Uterus (tissue), 4 donors: ENCODE measurements around the gene SAMD4A. TPM values are rescaled to one million over a fixed set of nuclear protein-coding genes. Genes with fewer than 3 reads are reported as not detected.

Source experiments
- DNase-seq, 2 donors: peaks; one replicate each; pipeline ENCODE4 v3.0.0-alpha.2; 2019 to 2020
- H3K27ac ChIP-seq, 2 donors: fragments of 200-600 bp; sonication (generic); 1 replicate in 1 of 2; 2 replicates in 1 of 2; pipeline ENCODE4 v1.5.1; 2016 to 2018
- H3K27me3 ChIP-seq, 2 donors: fragments of 200-600 bp; sonication (generic); one replicate each; pipeline ENCODE4 v1.5.1; 2018 to 2019; ENCODE audit warnings: control low read depth in 1 of 2
- H3K36me3 ChIP-seq, 2 donors: fragments of 200-600 bp; sonication (generic); one replicate each; pipeline ENCODE4 v1.5.1; 2019; ENCODE audit warnings: control low read depth in 1 of 2
- H3K4me1 ChIP-seq, 2 donors: fragments of 200-600 bp; sonication (generic); one replicate each; pipeline ENCODE4 v1.5.1; 2018 to 2019; ENCODE audit warnings: control low read depth in 1 of 2
- H3K4me3 ChIP-seq, 2 donors: fragments of 200-600 bp; sonication (generic); 1 replicate in 1 of 2; 2 replicates in 1 of 2; pipeline ENCODE4 v1.5.1; 2018 to 2019; ENCODE audit warnings: mild to moderate bottlenecking in 1 of 2
- H3K9me3 ChIP-seq, 2 donors: fragments of 200-600 bp; sonication (generic); one replicate each; pipeline ENCODE4 v1.5.1; 2019; ENCODE audit warnings: control low read depth in 1 of 2
- CTCF ChIP-seq, 4 experiments: fragments of 200-600 bp in 2 of 4; fragments of 450-650 bp in 2 of 4; sonication (generic) in 2 of 4; IDR thresholded peaks; one replicate each; pipeline ENCODE4 v1.5.1; 2016 to 2019; ENCODE audit warnings: antibody characterized with exemption in 4 of 4, mild to moderate bottlenecking in 2 of 4, moderate library complexity in 1 of 4
- POLR2A ChIP-seq, 2 donors: fragments of 450-650 bp; IDR thresholded peaks; one replicate each; pipeline ENCODE4 v1.6.1; 2016; ENCODE audit warnings: antibody characterized with exemption in 2 of 2, mild to moderate bottlenecking in 1 of 2, moderate library complexity in 1 of 2
- intact Hi-C: fragments of 100-400 bp; cut with DNase I; formaldehyde crosslinking; loops from one replicate; pipeline ENCODE4 v1.15.1; 2023; ENCODE audit warnings: low total_unique reads
- total RNA-seq, 4 donors: library from RNA; depleted of rRNA in 3 of 4; stranded (reverse); fragments of >200 nt in 3 of 4; gene quantifications; one replicate each; pipeline versions ENCODE4 v1.1.0 to v1.2.4, GENCODE V29; 2014 to 2023
- donor health status: DM: yes; HTN: yes; CAD: no.

The SAMD4A gene
- total RNA-seq, 4 donors from 2014 or later, result 46.9 to 67.8 (median 55.0) TPM

DNA sequence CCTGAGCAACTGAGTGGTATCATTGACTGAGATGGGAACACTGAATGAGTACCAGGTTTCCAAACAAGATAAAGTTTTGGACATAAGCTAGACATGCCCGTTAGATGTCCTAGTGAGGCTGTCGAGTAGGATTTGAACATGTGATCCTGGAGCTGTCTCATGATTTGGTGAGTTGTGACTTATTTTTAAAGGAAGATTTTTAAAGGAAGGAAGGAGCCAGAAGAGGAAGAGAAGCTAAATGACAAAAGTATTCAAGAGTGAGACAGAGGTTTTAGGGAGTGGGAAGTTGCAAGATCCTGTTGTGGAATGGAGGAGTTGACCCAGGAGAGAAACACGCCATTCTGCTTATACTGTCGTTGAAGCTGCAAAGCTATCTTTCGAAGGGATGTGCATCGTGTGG is 82.1 kb downstream of the SAMD4A start:
- intact Hi-C loops, result no loop called here
- H3K9me3 ChIP-seq, result no peaks in the 10 kb centered on the region
- peaks cover 3 to 11% of the 10 kb centered on the region in 2 donors for H3K4me1 ChIP-seq
- no peaks in the 10 kb centered on the region for H3K36me3 ChIP-seq
- H3K4me3 ChIP-seq, result no peak overlapping the region
- peak overlapping the region; percentile 86 to 97 for H3K27ac ChIP-seq
- no peak for TF ChIP-seq POLR2A (IDR thresholded peaks at IDR 0.05)
- no peak for TF ChIP-seq CTCF (IDR thresholded peaks at IDR 0.05)
- DNase-seq, result no peak
- no peaks in the 10 kb centered on the region for H3K27me3 ChIP-seq

DNA sequence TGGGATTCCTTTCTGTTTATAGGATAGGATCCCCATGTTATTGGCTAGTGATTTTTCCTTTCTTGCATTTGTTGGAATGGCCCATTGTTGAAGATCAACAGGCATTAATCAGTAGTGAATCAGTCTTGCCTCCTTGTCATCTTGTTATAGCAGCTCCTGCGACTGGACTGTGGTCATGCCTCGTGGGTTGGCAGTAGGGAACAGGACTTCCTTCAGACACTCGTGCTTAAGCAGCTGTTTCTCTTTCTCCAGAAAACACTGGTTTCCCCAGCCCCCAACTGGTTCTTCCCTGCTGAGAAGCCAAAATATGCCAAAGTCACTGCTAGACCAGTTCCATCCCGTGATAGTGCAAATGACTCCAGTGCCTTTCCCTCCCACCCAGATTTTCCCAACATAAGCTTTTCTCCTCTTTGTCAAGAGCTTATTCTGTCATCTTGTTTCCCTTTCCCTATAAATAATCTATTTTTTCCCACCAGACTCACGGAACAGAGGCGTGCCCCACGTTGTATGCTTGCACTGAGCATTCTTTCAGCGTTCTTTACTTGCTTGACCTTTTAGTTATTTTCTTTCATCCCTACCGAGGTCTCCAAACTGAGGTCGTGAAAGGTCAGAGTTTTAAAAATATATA is 83.5 kb downstream of the SAMD4A start:
- TF ChIP-seq POLR2A (IDR thresholded peaks at IDR 0.05), result no peak
- TF ChIP-seq CTCF (IDR thresholded peaks at IDR 0.05), result no peak
- H3K9me3 ChIP-seq, result no peaks in the 10 kb centered on the region
- no peaks in the 10 kb centered on the region for H3K36me3 ChIP-seq
- peaks cover 3 to 11% of the 10 kb centered on the region in 2 donors for H3K4me1 ChIP-seq
- H3K27ac ChIP-seq, result peak overlapping the region; percentile 86 to 97
- intact Hi-C loops, result no loop called here
- DNase-seq, result peak; percentile 35 to 58
- no peaks in the 10 kb centered on the region for H3K27me3 ChIP-seq
- H3K4me3 ChIP-seq, result no peak overlapping the region

DNA sequence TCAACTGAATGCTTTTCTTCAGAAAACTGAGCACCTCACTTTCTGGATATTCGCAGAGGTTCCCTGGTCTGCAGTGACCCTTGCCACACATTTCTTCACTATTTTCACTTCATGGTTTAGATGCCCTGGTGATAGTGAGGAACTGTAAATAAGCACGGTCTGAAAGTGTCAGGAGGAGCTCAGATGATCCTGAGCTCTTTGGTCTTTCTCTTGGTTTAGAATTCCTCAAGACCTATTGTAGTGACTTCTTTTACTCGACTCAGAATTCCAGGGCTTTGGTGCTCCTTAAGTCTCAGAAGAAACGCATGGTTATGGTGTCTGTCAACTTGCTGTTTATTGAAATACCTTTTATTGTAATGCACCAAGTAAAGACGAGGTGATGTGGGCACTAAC is 84.0 kb downstream of the SAMD4A start:
- intact Hi-C loops, result no loop called here
- DNase-seq, result no peak
- Histone ChIP-seq H3K27me3 (no peaks in the 10 kb centered on the region), H3K4me1 (peaks cover 3 to 11% of the 10 kb centered on the region in 2 donors), H3K36me3 (no peaks in the 10 kb centered on the region), H3K4me3 (no peak overlapping the region), H3K27ac (peak overlapping the region; percentile 86 to 97), H3K9me3 (no peaks in the 10 kb centered on the region)
- TF ChIP-seq CTCF (IDR thresholded peaks at IDR 0.05) (no peak), POLR2A (IDR thresholded peaks at IDR 0.05) (no peak)

- H3K27me3 ChIP-seq, result no peaks in the 10 kb centered on the region
- intact Hi-C loops, result no loop called here
- H3K4me3 ChIP-seq, result no peak overlapping the region
- H3K36me3 ChIP-seq, result no peaks in the 10 kb centered on the region
- DNase-seq, result no peak
- peaks cover 0 to 11% of the 10 kb centered on the region in 2 donors for H3K4me1 ChIP-seq
- no peaks in the 10 kb centered on the region for H3K9me3 ChIP-seq
- TF ChIP-seq POLR2A (IDR thresholded peaks at IDR 0.05) (no peak), CTCF (IDR thresholded peaks at IDR 0.05) (no peak)
- peak overlapping the region; percentile 86 to 97 for H3K27ac ChIP-seq
These were observed 84.7 kb downstream of the SAMD4A start for GRCh38 chr14:54651649-54652048.

DNA sequence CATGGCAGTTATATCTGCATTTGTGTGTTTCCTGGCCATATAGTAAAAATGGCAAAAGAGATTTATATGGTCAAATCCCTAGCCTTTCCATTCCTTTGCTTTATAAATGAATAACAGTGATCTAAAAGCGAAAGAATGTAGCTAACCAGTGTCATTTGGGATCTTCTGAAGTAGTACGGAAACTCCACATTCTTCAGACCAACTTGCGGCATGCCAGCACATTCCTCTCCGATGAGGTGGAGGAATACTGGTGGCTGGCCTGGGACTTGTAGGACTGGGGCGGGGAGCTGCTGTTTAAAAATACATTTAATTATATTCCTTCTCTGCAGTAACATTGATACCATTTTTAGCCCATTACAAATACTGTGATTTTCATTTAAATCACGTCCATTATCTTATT is 85.3 kb downstream of the SAMD4A start:
- peak; percentile 89 to 93 for DNase-seq
- no peak overlapping the region for H3K4me3 ChIP-seq
- peak overlapping the region; percentile 86 to 97 for H3K27ac ChIP-seq
- H3K9me3 ChIP-seq, result no peaks in the 10 kb centered on the region
- intact Hi-C loops, result no loop called here
- TF ChIP-seq CTCF (IDR thresholded peaks at IDR 0.05) (no peak), POLR2A (IDR thresholded peaks at IDR 0.05) (no peak)
- H3K36me3 ChIP-seq, result no peaks in the 10 kb centered on the region
- no peaks in the 10 kb centered on the region for H3K27me3 ChIP-seq
- H3K4me1 ChIP-seq, result peaks cover 0 to 10% of the 10 kb centered on the region in 2 donors
